ENCODE results near the gene SPEG.

The SPEG gene

DNA sequence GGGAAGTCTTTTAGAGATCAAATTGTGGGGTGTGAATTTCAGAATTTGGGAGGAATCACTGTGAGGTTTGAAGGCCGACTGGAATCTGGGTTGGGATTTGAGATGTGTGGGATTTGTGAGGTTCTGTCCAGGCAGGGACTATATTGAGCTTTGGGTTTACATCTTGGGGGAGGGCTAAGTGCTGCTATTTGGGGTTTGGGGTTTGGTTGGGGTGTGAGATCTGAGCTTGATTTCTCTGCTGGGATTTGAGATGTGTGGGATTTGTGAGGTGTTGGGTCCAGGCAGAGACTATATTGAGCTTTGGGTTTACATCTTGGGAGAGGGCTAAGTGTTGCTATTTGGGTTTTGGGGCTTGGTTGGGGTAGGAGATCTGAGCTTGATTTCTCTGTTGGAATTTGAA lies 64.9 kb downstream of the SPEG start:
- no peak for DNase-seq

DNA sequence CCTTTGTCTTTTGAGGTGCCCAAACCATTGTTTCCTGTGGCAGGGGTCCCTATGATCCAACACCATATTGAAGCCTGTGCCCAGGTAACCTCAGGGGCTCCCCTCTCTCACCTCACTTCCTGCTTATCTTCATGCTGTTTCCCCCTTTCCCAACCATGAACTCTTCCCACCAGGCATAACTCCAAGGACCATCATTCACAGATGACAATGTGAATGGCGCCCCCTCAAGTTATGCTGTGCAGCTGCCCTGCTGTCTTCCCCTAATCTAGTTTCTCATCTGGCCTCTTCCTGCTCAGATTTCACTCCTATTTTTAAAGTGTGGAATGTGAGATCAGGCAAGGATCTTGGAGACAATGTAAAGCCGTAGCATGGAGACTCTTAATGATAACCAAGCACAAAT lies 65.5 kb downstream of the SPEG start:
- DNase-seq, result no peak

- no peak for DNase-seq
Observed at GRCh38 chr2:219501849-219502248, 67.2 kb downstream of the SPEG start.

- no peak for DNase-seq
Observed at GRCh38 chr2:219502618-219503017, 68.0 kb downstream of the SPEG start.

- DNase-seq, result no peak
Observed at GRCh38 chr2:219505585-219505984, 70.9 kb downstream of the SPEG start.

DNA sequence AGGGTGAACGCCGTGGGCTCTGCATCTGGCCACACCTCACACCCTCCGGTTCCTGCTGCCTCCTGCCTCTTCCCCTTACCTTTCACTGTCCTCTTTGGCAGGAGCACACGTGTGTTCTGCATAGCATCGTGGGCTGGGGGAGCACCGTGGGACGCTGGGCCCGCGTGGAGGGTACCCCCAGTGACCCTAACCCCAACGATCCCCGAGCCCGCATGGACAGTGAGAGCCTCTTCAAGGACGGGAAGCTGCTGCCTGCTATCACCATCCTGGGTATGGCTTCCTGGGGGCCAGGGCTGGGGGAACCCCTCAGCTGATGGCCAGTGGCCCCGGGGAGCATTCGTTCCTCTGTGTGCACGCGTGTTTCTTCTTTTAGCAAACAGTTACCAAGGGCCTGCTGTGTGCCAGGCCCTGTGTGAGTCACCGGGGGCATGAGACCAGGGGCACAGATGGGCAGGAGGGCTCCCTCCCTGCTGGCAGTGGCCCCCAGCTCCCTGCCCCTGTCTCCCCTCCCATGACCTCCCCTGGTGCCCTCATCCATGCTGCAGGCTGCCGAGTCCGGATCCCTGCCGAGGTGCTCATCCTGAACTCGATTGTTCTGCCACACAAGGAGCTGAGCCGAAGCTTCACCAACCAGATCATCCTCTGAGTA lies 71.6 kb downstream of the SPEG start:
- DNase-seq, result no peak

DNA sequence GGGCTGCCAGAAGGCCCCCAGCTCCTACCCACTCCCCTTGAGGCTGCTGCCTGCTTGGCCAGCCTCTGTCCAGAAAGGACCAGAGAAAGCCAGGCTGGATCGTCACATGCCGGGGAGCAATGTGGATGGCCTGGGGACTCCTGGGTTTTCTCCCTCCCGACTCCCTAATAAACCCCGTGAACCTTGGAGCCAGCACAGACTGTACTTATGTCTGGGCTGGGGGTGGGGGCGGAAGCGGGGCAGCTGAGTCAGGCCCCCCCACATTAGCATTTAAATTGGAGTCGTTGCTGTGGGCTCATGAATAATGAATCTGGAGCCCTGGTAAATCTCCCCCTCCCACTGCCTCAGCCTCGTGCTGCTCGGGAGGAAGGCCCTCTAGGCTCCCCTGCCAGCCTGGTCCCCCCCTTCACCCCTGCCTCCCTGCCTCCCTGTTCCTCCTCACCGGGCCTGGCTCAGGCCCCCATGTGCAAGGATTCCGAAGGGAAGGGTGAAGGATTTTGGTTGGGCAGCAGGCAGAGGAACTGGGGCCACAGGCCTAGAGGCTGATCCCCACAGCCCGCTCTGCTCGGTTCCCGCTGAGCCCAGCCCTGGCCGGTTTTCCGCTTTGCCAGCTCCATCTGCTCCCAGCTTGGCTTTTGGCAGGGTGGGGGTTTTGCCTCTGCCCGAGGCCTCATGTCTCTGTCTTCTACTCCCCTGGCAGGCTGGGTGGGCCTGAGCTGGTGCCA lies 72.3 kb downstream of the SPEG start:
- DNase-seq, result no peak

DNA sequence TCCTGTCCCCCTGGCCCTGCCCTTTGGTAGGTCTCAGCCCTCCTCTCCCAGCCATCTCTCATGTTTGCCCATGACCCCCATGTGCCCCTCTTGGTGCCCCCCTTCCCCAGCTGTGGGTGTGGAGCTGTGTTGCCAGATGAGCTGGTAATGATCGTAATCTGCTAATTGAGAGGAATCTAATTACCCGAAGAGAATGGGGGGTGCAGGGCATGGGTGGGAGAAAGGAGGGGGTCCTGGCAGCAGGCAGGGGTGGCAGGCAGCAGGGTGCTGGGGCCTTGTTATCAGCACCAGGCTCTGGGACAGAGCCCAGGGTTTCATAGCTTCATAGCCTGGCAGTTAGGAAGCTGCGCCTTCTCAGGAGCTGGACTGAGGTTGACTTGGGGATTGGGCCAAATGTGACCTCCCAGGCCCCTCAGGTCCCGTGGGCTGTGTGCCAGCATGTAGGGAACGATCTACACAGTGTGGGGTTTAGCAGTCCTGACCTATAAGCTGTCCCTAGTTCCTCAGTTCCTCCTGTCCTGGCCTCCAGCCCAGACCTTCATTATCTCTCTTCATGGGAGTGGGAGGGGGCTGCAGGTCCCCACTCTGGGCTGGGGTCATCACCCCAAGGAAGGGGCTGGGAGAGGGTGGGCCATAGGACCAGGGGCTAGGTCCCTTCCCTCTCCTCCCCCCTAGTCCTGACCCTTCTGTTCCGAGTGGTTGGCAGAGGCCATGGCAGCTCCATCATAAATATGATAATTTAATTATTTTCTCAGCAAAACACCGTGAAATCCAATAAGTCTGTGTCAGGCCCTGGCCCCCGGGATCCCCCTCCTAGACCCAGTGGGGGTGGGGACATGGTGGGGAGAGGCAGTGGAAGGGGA lies 73.2 kb downstream of the SPEG start:
- DNase-seq, result no peak

GRCh38 chr2:219508444-219508734 lies 73.7 kb downstream of the SPEG start:
- DNase-seq, result no peak

- peak in 2 of 3 experiments; percentile 52 to 56 for DNase-seq
Observed at GRCh38 chr2:219508971-219509779, 74.5 kb downstream of the SPEG start.

GRCh38 chr2:219509780-219510511 lies 75.3 kb downstream of the SPEG start:
- DNase-seq, result peak; percentile 24 to 65 (median 54)

- no peak for DNase-seq
Observed at GRCh38 chr2:219510512-219511135, 76.0 kb downstream of the SPEG start.

DNA sequence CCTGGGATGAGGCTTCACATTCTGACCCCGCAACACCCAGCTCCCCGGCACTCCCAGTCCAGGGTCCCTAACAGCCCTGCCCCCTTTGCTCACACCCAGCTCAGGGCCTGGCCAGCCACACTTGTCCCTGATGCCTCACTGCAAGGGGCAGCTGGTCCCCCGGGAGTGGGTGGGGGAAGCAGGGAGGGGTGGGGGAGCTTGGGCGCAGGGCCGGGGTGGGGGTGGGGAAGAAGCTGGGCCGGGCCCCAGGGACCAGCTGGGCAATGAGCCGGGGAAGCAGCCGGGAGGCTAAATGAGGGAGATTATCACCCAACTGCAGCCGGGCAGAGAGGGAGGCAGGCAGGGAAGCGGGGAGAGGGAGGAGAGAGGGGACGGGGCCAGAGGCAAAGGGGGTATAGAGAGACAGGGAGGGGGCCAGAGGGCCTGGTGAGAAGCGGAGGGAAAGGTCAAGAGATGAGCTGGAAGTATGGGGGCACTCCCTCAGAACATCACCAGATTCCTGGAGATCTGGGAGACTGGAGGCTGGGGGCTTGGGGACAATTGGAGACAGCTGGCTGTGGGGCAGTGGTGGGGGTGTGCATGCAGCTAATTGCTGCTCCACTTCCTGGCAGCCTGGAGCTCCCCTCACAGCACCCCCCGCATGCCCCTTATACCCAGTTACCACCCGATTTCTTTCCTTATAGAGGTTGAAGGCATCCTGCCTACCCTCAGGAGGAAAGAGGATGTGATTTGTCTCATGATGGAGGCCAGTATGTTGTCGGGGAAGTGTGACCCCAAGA lies 77.1 kb downstream of the SPEG start:
- DNase-seq, result peak in 2 of 3 experiments; percentile 4 to 40

GRCh38 chr2:219512524-219513216 lies 78.0 kb downstream of the SPEG start:
- peak in 2 of 3 experiments; percentile 18 to 21 for DNase-seq

DNA sequence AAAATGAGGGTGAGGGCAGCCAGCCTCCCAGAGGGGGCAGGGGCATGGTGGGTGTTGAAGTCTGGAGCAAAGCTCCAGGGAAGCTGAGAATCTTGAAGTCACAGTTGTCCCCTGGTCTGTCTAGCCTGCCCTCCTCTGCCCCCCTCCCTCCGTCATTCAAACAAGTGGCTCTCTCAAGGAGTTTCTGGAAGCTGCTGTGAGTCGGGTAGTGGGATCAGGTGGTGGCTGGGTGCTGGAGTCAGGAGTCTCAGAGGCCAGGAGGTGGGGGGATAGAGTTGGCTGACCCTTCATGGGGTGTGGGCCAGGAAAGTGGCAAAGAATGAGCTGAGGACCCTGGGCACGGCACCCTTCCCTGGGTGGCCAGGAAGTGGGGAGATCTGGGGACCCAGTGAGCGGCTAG lies 79.1 kb downstream of the SPEG start:
- peak in 1 of 3 experiments; percentile 40 for DNase-seq

DNA sequence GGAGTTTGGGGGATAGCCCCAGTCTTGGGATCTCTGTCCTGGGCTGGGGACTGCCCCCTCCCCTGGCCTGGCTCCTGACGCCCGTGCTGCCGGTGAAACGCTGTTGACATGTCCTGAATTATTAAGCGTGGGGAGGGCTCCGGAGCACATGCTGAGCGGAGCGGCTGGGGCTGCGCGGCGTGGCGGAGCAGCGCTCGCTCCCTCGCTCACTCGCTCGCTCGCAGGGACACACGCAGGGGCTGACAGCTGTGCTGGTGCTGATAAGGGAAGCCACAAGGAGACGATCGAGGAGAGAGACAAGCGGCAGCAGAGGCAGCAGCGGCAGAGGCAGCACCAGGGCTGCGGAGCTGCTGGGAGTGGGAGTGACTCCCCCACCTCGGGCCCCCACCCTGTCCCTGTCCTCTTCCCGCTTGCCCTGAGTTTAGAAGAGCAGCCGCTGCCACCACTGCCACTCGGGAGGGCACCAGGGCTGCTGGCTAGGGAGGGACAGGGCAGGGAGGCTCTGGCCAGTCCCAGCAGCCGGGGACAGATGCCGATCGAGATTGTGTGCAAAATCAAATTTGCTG lies 79.6 kb downstream of the SPEG start, which contains the start of gene ASIC4:
TSS of gene ASIC4 (plus strand) at position 287 of the 566 bp plus-strand sequence. CDS start at position 530, 243 bp downstream.
- peak in 2 of 3 experiments; percentile 30 to 53 for DNase-seq

DNA sequence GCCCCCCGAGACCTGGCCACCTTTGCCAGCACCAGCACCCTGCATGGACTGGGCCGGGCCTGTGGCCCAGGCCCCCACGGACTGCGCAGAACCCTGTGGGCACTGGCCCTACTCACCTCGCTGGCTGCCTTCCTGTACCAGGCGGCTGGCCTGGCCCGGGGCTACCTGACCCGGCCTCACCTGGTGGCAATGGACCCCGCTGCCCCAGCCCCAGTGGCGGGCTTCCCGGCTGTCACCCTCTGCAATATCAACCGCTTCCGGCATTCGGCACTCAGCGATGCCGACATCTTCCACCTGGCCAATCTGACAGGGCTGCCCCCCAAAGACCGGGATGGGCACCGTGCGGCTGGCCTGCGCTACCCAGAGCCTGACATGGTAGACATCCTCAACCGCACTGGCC lies 80.2 kb downstream of the SPEG start:
- DNase-seq, result no peak

- no peak for DNase-seq
Observed at GRCh38 chr2:219515874-219516629, 81.4 kb downstream of the SPEG start.

- no peak for DNase-seq
Observed at GRCh38 chr2:219516888-219517287, 82.2 kb downstream of the SPEG start.
